CD4-positive, alpha-beta T cell treated with Interleukin-6 for 4 hours (primary cell): ENCODE results near the gene GCLM.
"Not testable (repeated sequence)": the region's sequence is repeated elsewhere in the genome, so short reads cannot be mapped to it uniquely, and the experiment has no call there.

ENCODE experiments used
- DNase-seq: peaks from one replicate; pipeline ENCODE4 v3.0.0-alpha.2; 2020; ENCODE audit warnings: mixed read lengths

The GCLM gene, protein sequence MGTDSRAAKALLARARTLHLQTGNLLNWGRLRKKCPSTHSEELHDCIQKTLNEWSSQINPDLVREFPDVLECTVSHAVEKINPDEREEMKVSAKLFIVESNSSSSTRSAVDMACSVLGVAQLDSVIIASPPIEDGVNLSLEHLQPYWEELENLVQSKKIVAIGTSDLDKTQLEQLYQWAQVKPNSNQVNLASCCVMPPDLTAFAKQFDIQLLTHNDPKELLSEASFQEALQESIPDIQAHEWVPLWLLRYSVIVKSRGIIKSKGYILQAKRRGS

DNA sequence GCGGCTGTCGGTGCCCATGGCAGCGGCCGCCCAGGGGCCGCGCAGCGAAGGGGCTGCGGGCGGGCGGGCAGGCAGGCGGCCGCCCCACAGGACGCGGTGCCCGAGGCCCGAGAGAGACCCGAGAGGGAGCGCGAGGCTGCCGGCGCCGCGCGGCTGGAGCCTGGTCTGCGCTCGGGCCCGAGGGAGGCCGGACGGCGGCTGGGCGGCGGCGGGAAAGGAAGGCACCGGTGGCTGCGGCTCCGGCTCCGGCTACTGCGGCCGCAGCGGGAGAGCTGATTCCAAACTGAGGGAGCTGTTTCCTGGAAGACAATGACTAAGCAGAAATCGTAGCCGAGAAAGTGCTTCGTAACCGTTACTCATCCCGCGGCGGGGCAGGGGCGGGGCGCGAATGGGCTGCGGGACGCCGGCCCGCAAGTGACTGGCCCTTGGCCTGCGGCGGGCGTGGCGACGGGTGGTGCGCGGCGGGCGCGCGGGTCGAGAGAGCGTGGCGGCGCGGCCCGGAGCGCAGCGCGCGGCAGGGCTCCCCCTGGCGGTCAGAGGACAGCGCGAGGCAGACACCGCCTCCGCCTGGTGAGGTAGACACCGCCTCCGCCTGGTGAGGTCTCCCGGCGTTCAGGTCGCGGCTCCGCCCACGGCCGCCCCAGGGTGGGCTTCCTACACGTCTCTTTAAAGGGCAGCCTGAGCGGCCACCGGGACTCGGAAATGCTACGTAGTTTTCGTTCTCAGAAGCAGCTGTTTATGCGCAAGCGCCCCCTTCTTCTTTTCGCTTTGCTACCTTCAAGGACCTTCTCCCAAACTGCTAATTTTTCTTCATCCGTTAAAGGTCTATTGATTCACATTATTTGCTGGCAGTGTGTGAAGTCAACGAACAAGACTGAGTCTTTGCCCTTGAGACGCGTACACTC is at the start of gene GCLM:
Gene GCLM, minus strand, starts transcription at position 285 of the 905 bp plus-strand sequence. Its CDS starts 267 bp downstream, at position 18.
- DNase-seq, result peak; percentile 92

DNA sequence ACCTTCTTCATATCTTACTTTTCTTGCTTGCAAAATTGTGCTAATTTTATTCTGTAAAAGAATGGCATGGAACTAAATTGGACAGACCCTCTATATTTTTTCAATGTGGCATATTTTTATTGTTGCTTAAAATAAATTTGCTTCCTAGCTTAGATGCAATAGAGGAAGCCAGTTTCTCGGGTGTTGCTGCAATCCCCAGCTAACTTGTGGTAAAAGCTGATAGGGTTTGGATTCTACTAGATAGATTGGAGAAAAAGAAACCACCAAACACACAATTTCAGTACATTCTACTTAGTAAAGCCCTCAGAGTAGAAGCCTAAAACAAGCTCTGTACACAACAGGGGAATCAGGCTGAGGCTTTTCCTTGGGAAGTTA is 49.5 kb upstream of the GCLM start:
- no peak for DNase-seq

DNA sequence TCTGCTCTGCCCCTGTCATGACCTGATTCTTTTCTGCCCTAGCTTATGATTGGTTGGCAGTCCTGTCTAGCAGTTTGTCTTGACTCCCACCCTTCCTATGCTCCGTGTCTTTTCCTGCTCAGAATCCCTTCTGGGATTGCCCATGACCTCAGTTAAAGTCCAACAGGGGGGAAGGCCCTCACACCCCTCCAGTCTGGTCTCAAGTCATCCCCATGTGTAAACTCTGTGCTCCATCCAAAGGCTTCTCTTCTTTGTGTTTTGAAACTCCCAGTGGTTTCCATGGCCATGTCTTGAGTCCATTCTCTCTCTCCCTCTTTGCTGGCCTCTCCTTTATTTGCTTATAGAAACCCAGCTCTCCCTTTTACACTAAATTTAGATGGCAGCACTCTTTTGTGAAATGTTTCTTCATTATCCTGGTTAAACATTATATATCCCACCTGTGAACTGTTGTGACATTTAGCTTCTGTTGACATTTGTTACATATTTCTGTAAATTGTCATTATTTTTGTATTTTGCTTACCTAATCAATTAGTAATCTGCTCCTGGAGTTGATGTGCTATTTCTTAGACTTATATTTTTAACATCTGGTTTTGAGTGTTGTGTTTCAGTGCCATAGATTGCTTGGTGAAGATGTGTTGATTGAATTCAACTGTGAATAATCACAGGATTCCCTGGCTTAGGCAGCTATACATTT is 48.9 kb upstream of the GCLM start:
- no peak for DNase-seq

DNA sequence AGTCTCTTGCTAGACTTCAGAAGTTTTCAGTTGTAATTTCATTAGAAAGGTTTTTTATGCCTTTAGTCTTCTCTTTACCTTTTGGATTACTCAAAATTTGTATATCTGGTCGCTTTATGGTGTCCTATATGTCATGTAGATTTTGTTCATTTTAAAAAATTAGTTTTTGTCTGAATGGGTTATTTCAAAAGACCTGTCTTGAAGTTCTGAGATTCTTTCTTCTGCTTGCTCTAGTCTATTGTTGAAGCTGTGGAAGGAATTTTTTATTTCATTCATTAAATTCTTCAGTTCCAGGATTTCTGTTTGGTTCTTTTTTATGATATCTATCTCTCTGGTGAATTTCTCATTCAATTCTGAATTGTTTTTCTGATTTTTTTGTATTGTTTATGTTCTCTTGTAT is 46.5 kb upstream of the GCLM start:
- DNase-seq, result no peak

DNA sequence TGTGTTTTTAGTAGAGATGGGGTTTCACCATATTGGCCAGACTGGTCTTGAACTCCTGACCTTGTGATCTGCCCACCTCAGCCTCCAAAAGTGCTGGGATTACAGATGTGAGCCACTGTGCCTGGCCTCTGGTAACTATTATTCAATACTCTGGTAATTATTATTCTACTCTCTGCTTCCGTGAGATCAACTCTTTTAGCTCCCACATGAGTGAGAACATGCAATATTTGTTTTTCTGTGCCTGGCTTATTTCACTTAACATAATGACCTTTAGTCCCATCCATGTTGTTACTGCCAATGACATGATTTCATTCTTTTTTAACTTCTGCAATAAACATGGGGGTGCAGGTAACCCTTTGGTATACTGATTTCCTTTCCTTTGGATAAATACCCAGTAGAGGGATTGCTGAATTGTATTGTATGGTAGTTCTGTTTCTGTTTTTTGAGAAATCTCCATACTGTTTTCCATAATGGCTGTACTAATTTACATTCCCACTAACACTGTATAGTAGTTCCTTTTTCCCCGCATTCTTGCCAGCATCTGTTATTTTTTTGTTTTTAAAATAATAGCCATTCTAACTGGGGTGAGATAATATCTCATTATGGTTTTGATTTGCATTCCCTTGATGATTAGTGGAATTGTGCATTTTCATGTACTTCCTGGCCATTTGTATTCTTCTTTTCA is 37.9 kb upstream of the GCLM start:
- not testable (repeated sequence) for DNase-seq

DNA sequence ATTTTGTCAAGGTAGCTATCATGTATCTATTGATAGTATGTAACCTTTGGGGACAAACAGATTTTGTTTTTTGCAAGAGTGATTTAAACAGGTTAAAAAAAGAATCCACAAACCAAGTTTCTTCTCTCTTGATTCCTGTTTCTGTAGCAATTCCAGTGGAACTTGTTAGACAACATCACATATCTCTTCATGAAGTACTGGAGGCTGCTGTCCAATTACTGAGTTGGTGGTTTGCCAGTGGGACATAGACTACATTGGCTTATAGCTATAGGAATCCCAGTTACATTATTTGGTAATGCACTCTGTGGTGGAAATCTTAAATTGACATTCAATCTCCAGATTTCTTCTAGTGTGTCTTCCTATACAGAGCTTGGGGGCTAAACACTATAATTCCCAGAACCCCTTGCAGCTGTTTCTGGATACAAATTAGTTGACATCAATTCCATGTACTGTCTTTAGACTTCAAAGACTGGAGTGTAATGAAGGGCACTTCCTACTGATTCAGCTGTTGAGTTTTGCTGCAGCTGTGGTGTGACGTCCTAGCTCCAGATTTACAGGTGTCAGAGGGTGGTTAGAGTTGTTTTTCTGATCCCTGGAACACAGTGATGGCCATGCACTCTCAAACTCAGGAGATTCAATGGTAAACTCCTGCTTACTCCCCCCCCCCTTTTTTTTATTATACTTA is 29.4 kb upstream of the GCLM start:
- no peak for DNase-seq

DNA sequence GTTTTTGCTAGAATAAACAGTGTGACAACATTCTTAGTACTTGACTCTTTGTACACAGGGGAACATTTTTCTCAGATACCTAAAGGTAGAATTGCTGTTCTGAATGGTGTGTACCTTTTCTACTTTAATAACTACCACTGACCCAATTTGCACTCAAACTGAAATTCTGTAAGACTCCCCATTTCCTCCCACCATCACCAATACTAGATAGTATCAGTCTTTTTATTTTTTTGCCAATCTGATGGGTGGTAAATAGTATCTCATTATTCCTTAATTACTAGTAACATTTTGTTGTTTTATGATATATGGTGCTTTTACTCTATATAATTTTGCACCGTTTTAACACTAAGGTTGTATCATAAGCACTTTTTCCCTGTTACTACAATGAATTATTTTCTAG is 28.8 kb upstream of the GCLM start:
- DNase-seq, result no peak

DNA sequence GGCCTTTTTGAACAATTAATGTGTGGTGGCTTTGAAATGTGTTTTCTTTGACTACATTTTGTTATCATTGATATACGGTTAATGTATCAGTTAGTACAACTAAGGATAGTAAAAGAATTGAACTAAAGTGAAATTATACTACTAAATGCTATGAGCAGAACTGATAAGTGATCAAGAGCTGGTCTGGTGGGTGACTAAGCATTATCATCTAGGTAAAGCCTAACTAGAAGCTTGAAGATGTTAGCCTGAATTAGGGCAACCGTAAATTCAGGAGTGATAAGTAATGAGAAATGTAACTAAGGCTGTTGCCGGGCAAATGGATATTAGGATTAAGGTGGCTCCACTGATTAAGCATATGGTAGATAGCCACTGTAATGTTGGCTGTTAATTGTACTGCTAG is 16.0 kb upstream of the GCLM start:
- no peak for DNase-seq

DNA sequence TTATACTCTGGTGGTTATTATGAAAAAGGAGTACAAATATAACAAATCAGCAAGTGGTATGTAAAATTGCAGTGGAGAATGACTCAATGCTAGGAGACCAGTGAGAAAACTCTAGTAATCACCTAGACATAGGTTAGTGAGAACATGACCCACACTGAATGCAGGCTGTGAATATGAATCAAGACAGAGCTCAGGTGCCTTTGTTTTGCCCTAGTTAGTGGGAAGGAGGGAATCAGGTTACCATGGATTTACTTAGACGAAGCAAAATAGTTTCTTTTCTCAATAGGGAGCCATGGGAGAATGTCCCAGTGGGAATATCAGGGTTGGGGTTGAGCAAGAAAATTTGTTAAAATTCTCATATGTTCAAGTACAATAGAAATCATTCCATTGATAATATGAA is 10.6 kb upstream of the GCLM start:
- DNase-seq, result no peak

DNA sequence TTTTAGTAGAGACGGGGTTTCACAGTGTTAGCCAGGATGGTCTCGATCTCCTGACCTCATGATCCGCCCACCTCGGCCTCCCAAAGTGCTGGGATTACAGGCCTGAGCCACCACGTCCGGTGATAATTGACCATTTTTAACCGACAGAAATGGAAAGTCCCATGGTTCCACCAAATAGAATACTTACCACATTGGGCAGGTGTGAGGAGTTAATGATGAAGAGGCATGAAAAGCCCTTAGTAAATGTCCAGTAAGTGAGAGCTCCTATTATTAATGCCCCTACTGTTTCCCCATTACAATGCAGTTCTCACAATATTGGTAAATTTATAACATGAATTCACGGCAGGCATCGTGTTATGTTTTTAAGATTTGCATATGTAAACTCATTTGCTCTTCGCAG is 8.1 kb upstream of the GCLM start:
- DNase-seq, result no peak

DNA sequence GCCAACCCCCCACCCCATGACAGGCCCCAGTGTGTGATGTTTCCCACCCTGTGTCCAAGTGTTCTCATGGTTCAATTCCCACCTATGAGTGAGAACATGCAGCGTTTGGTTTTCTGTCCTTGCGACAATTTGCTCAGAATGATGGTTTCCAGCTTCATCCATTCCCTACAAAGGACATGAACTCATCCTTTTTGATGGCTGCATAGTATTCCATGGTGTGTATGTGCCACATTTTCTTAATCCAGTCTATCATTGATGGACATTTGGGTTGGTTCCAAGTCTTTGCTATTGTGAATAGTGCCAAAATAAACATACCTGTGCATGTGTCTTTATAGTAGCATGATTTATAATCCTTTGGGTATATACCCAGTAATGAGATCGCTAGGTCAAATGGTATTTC is 1.6 kb upstream of the GCLM start:
- not testable (repeated sequence) for DNase-seq

DNA sequence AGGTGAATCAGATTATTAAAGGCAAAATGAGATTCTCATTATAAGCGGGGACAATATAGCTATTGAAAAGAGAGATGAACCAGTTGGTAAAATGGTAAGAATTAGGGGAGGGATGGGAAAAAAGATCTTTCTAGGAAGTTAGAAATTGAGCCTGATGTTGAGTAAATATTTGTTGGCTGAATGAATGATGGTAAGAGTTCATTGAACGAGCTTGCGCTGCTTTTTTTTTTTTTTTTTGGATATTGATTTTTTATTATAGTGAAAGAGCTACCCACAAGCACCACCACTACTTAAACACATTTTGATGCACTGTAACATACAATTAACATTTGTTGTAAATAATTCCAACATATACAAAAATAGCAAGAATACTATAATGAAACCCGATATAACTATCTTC is 1.1 kb upstream of the GCLM start:
- no peak for DNase-seq

DNA sequence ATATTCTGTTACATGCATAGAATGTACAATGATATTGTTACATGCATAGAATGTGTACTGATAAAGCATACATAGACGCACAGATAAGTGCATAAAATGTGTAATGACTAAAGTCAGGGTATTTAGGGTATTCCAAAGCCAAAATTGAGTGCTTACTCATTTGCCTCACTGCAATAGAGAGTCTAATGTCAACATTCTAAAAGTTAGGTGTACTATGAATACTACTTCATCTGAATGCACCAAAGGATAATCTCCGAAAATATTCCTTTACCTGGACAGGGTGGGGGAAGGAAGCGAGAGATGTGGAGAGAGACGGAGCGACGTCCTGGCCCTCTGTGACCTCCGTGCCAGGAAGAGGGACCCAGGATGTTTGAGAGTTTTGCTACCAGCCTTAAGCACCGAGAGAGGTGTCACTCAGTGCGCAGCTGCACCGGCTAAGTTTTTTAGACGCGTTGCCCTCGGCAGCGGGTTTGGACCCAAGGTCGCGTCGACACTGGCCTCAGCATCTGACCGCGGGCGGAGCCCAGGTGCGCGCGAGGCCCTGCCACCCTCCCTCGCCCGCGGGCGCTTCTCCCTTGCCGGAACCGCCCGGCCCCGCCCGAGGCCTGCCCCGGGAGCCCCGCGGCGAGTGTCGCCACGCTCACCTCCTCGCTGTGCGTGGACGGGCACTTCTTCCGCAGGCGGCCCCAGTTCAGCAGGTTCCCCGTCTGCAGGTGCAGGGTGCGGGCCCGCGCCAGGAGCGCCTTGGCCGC is 660 bp downstream of the GCLM start:
- peak; percentile 55 for DNase-seq

DNA sequence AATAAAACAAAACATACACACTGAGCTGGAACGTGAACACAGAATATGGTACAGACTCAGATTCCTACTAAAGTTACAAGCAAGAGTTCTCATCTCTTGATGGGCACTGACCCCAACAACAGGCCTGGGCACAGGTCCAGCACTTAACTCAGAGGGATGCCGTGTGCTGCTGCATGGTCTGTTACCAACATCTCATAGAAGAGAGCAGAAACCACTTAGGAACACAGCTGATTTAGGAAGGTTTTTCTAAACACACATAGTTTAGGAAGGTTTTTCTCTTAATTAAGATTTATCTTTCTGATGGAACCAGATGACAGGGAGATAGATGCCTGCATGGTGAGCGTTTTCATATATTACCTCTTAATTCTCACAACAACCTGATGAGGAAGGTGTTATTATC is 1.5 kb downstream of the GCLM start:
- no peak for DNase-seq

DNA sequence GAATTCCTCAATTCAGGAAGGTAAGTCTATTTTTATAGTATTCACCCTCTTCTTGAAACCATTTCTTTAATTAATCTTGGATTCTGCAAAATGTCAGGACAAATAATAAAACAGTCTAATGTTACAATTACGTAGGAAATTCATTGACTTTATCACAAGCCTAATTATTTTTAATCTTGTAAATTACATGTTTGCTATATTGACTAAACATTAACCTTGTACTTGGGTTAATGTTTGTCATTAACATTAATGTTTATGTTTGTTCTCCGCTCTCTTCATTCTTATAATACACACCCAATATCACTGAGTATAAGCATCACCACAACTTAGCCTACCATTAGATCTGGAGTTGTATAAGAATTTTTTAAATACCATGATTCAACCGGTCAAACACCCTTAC is 2.8 kb downstream of the GCLM start:
- no peak for DNase-seq

DNA sequence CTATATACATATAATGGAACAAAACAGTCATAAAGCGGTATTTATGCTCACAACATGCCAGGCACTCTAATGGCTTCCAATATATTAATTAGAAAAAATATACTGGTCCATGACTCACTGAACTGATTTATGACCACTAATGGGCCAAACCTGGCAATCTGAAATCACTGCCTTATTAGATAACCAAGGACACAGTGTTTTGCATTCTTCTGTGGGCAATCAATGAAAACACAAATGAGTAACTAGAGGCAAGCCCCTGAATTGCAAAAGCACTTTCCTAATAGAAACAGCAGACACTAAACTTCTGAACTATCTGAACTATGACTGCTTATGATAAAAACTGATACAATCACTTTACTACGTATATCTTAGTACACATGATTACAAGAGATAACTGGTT is 3.5 kb downstream of the GCLM start:
- DNase-seq, result no peak

DNA sequence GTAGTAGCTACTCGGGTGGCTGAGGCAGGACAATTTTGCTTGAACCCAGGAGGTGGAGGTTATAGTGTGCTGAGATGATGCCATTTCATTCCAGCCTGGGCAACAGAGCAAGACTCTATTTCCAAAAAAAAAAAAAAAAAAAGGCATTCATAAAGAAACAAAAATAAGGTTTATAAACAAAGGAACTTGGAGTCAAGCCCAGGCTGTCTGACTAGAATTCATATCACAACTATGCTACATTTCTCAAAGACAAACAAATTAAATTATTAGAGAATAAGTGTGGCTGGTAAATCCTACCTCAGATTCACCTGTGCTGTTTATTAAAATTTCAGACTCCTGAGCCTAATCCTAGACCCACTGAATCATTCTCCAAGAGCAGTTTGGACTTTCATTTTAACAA is 4.2 kb downstream of the GCLM start:
- no peak for DNase-seq

DNA sequence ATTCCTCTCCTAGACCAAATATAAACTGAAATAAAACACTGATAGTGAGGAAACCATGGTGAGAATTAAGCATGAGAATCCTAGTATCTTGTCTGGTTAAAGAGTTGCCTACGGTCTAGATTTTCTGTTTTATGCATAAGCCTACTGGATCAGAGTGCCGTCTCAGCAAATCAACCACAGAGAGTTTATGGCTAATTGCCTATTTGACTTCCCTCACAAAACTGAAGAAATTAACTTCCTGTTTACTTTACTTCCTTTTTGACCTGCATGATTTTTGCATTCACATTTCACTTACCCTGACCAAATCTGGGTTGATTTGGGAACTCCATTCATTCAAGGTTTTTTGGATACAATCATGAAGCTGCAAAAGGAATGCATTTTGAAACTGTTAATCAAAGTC is 5.0 kb downstream of the GCLM start:
- DNase-seq, result peak; percentile 4

DNA sequence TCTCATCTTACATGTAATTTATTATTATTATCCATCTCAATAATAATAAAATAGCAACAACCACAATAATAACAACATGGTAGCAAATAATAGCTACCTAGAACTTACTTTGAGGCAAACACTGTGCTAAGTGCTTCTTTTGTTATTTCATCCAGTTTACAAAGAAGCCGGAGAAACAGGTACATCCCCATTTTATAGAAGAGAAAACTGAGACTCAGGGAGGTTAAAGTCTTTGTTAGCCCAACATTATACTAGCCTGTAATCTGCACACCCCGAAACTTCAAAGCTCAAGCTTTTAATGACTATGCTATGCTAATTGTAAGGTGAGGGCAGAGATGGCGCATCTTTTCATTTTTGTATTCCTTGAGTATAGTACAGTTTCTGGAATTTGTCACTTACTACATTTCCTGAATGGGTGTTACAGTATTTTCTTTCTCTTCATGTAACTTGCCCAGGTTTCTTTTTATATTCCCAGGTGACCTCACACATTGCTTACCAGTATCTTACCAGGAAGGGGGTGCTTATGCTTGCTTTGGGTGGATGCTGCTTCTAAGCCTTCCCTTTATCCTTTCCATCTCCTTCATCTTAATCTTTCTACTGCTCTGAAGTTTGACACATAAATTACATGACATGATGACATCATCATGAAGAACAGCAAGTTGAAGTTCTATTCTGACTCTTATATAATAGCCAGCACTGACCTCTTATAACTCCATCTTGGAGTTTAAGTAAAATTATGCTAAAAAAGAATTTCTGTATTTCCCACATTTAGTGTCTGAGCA is 8.3 kb downstream of the GCLM start:
- no peak for DNase-seq

DNA sequence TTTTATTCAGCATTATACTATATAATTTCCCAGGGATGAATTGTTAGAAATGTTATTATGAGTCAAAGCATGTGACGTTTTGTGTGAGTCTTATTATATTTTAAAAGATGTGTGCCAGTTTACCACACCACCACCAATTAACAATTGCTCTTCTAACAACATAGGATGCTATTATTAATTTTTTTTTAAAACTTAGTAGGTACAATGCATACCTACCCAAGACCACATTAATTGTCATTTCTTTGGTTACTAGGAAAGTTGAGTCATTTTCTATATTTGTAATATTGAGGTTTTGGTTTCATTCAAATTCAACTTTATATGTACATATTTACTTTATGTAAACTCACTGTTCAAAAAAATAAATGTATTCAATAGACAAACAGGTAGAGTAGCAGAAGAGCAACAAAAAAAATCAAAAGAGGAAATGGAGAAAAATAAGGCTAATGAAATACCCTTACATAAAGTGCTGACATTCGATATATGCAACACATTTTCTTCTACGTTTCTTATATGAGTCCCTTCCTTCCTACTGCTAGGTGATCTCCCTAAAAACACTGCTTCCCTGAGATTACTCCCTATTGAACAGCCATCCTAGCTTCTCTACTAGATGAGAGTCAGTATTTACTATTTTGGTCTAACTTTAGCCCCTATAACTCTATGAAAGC is 9.6 kb downstream of the GCLM start:
- no peak for DNase-seq
